ENCODE data around the gene COA1.

- TF ChIP-seq CTCF (IDR thresholded peaks at IDR 0.05; ENCODE audit: low read length), result no peak
- TF ChIP-seq EZH2 (optimal IDR thresholded peaks at IDR 0.05; ENCODE audit: low read depth, low read length), result no peak
- TF ChIP-seq EZH2phosphoT487 (IDR thresholded peaks at IDR 0.05; ENCODE audit: low read length), result no peak
Measured at GRCh38 chr7:43636093-43636492, 93.2 kb downstream of the COA1 start.
